GM03348 (cell line): ENCODE measurements around the gene GFOD2.

Source experiments
- DNase-seq: peaks from one replicate; pipeline ENCODE4 v3.0.0; 2012; ENCODE audit warnings: low spot score

GFOD2 gene

GRCh38 chr16:67657751-67658518, 61.2 kb downstream of the GFOD2 start:
- no peak for DNase-seq

GRCh38 chr16:67657017-67657608, 62.0 kb downstream of the GFOD2 start:
- DNase-seq, result no peak

GRCh38 chr16:67656344-67657016, 62.6 kb downstream of the GFOD2 start:
- no peak for DNase-seq

- DNase-seq, result no peak
Observed at GRCh38 chr16:67655363-67655762, 63.8 kb downstream of the GFOD2 start.

GRCh38 chr16:67654403-67654911, 64.7 kb downstream of the GFOD2 start:
- DNase-seq, result no peak

- no peak for DNase-seq
Observed at GRCh38 chr16:67653789-67654402, 65.2 kb downstream of the GFOD2 start.

GRCh38 chr16:67653128-67653788, 65.9 kb downstream of the GFOD2 start:
- DNase-seq, result peak; percentile 67

GRCh38 chr16:67652578-67653127, 66.5 kb downstream of the GFOD2 start:
- peak; percentile 78 for DNase-seq

GRCh38 chr16:67651847-67652246, 67.3 kb downstream of the GFOD2 start:
- DNase-seq, result no peak

- no peak for DNase-seq
Observed at GRCh38 chr16:67651039-67651438, 68.1 kb downstream of the GFOD2 start.

GRCh38 chr16:67650023-67650422, 69.1 kb downstream of the GFOD2 start:
- no peak for DNase-seq

GRCh38 chr16:67649494-67649931, 69.6 kb downstream of the GFOD2 start:
- no peak for DNase-seq

GRCh38 chr16:67648764-67649407, 70.2 kb downstream of the GFOD2 start:
- DNase-seq, result no peak

- no peak for DNase-seq
Observed at GRCh38 chr16:67648088-67648763, 70.9 kb downstream of the GFOD2 start.

- DNase-seq, result no peak
Observed at GRCh38 chr16:67647681-67648080, 71.4 kb downstream of the GFOD2 start.

GRCh38 chr16:67647111-67647651, 71.9 kb downstream of the GFOD2 start:
- no peak for DNase-seq

- DNase-seq, result no peak
Observed at GRCh38 chr16:67645397-67646121, 73.6 kb downstream of the GFOD2 start.

- no peak for DNase-seq
Observed at GRCh38 chr16:67644038-67644437, 75.1 kb downstream of the GFOD2 start.
